ENCODE data around the gene CAPN3. TPM values are rescaled to one million over a fixed set of nuclear protein-coding genes. Genes with fewer than 3 reads are reported as not detected.

Gene CAPN3
- total RNA-seq, 1 donor = 1.1 TPM

GRCh38 chr15:42457445-42458442 lies 98.4 kb downstream of the CAPN3 start:
- no peaks in the 10 kb centered on the region for H3K27me3 ChIP-seq (ENCODE audit: insufficient read depth, low read length)
- no peaks in the 10 kb centered on the region for H4K20me1 ChIP-seq (ENCODE audit: insufficient read depth, low read length)
- peak overlapping the region; percentile 62 for H3K4me3 ChIP-seq (ENCODE audit: insufficient read depth, low read length)
- peak overlapping the region; percentile 94 for H3K4me2 ChIP-seq (ENCODE audit: insufficient read depth, low read length)
- H3K79me2 ChIP-seq (ENCODE audit: insufficient read depth, low read length) = peaks cover 34% of the 10 kb centered on the region
- peaks cover 30% of the 10 kb centered on the region for H3K4me1 ChIP-seq (ENCODE audit: insufficient read depth, low read length)
- peak overlapping the region; percentile 42 for H2AFZ ChIP-seq (ENCODE audit: low read length)
- no peaks in the 10 kb centered on the region for H3K9me3 ChIP-seq (ENCODE audit: low read depth, low read length)
- peak overlapping the region; percentile 99 for H3K27ac ChIP-seq (ENCODE audit: low read depth, low read length)
- peaks cover 8% of the 10 kb centered on the region for H3K36me3 ChIP-seq (ENCODE audit: insufficient read depth, low read length)
- DNase-seq (ENCODE audit: insufficient read length, low spot score, missing footprints) = peak; percentile 87
- TF ChIP-seq CTCF (IDR thresholded peaks at IDR 0.05; ENCODE audit: extremely low read depth, low read depth, low read length) = no peak

GRCh38 chr15:42461261-42461660 lies 102.0 kb downstream of the CAPN3 start:
- Histone ChIP-seq H4K20me1 (ENCODE audit: insufficient read depth, low read length) (no peaks in the 10 kb centered on the region), H3K27me3 (ENCODE audit: insufficient read depth, low read length) (no peaks in the 10 kb centered on the region), H3K4me3 (ENCODE audit: insufficient read depth, low read length) (no peak overlapping the region), H3K27ac (ENCODE audit: low read depth, low read length) (peak overlapping the region; percentile 11), H3K79me2 (ENCODE audit: insufficient read depth, low read length) (peaks cover 41% of the 10 kb centered on the region), H3K9me3 (ENCODE audit: low read depth, low read length) (no peaks in the 10 kb centered on the region), H2AFZ (ENCODE audit: low read length) (no peak overlapping the region), H3K4me1 (ENCODE audit: insufficient read depth, low read length) (peaks cover 25% of the 10 kb centered on the region), H3K4me2 (ENCODE audit: insufficient read depth, low read length) (no peak overlapping the region), H3K36me3 (ENCODE audit: insufficient read depth, low read length) (peaks cover 27% of the 10 kb centered on the region)
- DNase-seq (ENCODE audit: insufficient read length, low spot score, missing footprints) = no peak
- TF ChIP-seq CTCF (IDR thresholded peaks at IDR 0.05; ENCODE audit: extremely low read depth, low read depth, low read length) = no peak

Small RNA genes within 50 kb of the gene (small RNA-seq; reads per million reads assigned to genes)
- gene RNU6-188P = not detected

Other genes with a start within 250 kb of the CAPN3 start
- gene PLA2G4F, start 202.9 kb upstream of the CAPN3 start, total RNA-seq = not detected in 2 replicates
- 69.1 and 76.6 TPM in 2 replicates for gene VPS39, start 151.2 kb upstream of the CAPN3 start, total RNA-seq
- 21.0 and 24.2 TPM in 2 replicates for gene GANC, start 86.3 kb upstream of the CAPN3 start, total RNA-seq
- gene TMEM87A, start 86.1 kb upstream of the CAPN3 start, total RNA-seq = 85.8 and 88.4 TPM in 2 replicates
- 89.0 and 94.6 TPM in 2 replicates for gene ZNF106, start 131.6 kb downstream of the CAPN3 start, total RNA-seq
- gene SNAP23, start 136.1 kb downstream of the CAPN3 start, total RNA-seq = 81.4 and 87.5 TPM in 2 replicates
- 16.3 and 17.4 TPM in 2 replicates for gene LRRC57, start 189.3 kb downstream of the CAPN3 start, total RNA-seq
- 18.5 and 20.6 TPM in 2 replicates for gene HAUS2, start 189.3 kb downstream of the CAPN3 start, total RNA-seq
- gene STARD9, start 216.1 kb downstream of the CAPN3 start, total RNA-seq = 9.4 and 13.0 TPM in 2 replicates